ENCODE results near the gene KCNIP3.

GRCh38 chr2:95279435-95280035 lies 17.6 kb upstream of the KCNIP3 start:
- TF ChIP-seq POLR2A (IDR thresholded peaks at IDR 0.05), result no peak
- TF ChIP-seq, protein P1, sequence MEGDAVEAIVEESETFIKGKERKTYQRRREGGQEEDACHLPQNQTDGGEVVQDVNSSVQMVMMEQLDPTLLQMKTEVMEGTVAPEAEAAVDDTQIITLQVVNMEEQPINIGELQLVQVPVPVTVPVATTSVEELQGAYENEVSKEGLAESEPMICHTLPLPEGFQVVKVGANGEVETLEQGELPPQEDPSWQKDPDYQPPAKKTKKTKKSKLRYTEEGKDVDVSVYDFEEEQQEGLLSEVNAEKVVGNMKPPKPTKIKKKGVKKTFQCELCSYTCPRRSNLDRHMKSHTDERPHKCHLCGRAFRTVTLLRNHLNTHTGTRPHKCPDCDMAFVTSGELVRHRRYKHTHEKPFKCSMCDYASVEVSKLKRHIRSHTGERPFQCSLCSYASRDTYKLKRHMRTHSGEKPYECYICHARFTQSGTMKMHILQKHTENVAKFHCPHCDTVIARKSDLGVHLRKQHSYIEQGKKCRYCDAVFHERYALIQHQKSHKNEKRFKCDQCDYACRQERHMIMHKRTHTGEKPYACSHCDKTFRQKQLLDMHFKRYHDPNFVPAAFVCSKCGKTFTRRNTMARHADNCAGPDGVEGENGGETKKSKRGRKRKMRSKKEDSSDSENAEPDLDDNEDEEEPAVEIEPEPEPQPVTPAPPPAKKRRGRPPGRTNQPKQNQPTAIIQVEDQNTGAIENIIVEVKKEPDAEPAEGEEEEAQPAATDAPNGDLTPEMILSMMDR (IDR thresholded peaks at IDR 0.05), result no peak

All from body of pancreas (tissue), 4 donors.